ENCODE measurements around the gene FARS2.

Gene FARS2

DNA sequence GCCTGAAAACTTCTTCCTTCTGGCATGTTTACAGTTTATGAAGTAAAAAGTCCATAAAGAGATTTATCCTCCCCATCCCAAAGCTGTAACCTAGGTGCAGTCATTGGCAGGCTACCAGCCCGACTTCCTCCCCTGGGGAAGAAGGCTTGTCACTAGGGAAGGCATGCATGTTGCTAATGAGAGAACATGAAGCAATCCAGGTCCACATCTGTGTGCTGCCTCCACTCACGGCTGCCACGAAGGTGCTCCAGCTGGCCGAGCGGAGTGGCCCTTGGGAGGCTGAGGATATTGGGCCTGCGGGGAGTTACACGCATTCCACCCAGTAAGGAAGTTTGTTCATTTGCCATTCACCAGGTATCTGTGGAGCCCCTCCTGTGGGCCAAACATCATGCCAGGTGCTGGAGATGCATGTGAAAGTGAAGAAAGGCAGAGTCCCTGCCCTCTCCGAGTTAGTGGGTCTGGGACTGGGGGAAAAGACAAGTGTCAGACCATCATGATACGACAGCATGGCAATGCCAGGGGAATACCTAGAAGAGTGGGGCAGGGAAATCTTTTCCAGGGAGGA is 488.4 kb downstream of the FARS2 start:
- H3K4me3 ChIP-seq (ENCODE audit: low read depth, low read length), result no peak overlapping the region
- DNase-seq (ENCODE audit: low read depth), result no peak

DNA sequence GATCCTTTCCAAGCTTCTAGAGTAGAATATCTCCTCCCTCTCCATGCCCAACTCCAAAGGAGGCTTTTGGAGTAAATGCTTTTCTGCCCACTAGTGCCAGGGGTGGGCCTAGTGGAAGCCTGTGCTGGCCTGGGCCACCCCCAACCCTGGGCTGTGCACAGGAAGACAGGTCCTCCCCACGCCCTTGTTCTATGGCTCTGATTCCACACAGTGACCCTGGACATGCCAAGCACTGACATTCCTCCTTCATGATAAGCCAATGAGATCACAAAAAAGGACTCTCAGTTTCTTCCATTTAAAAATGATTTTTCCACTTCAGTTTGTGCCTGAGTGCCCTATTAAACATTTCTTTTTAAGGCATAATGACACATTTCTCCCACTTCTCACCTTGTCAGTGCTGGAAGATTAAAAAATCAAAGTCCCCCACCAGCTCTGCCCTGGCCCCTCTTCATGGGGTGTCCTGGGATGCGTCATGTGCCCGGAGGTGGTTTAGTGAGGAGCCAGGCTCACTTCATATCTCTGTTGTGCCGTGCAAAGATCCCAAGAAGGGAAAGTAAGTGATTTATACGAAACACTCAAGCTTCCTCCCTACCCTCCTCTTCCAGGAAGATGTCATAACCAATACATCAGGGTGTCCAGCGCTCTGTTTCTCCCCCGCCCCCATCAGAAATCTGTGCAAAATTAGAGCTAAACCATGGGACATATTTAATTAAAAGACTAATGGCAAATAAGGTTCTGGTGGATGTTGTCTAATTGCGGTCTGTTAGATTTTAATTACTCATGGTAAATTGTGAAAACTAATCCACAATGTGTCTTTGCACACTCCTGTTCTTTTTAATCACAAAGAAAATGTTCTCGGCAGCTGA is 490.4 kb downstream of the FARS2 start:
- DNase-seq (ENCODE audit: low read depth), result no peak
- no peak overlapping the region for H3K4me3 ChIP-seq (ENCODE audit: low read depth, low read length)

DNA sequence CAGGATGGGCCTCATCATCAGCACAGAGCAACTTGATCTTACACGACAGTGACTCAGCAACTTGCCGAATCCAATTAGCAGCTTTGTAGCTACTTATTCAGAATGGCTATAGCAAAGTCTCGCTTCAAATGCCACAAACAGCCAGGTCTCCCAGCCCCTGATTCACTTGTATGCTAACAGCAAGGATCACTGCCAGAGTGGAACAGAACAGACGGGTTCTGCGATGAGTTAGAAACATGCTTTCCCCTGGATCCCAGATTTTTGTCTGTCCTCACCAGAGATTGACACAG is 491.0 kb downstream of the FARS2 start:
- no peak overlapping the region for H3K4me3 ChIP-seq (ENCODE audit: low read depth, low read length)

GRCh38 chr6:5753209-5753608 is 491.9 kb downstream of the FARS2 start:
- no peak for DNase-seq (ENCODE audit: low read depth)
- no peak overlapping the region for H3K4me3 ChIP-seq (ENCODE audit: low read depth, low read length)

More for the DNA sequence above, 491.0 kb downstream of the FARS2 start:
- peak; percentile 61 for DNase-seq (ENCODE audit: low read depth)

DNA sequence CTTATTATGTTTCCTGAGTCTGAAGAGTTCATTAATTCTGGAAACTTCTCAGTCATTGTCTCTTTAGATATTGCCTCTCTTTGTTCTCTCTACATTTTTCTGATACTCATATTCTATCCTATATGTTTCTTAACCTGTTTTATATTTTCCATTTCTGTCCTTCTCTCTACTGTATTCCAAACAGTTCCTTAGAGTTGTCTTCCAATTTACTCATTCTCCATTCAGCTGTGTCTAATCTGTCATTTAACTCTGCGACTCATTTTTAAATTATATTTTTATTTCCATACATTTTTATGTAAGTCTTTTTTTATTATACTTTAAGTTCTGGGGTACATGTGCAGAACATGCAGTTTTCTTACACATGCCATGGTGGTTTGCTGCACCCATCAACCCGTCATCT is 493.6 kb downstream of the FARS2 start:
- H3K4me3 ChIP-seq (ENCODE audit: low read depth, low read length), result no peak overlapping the region
- DNase-seq (ENCODE audit: low read depth), result no peak

- no peak for DNase-seq (ENCODE audit: low read depth)
- H3K4me3 ChIP-seq (ENCODE audit: low read depth, low read length), result no peak overlapping the region
These were observed 498.3 kb downstream of the FARS2 start for GRCh38 chr6:5759571-5759970.

DNA sequence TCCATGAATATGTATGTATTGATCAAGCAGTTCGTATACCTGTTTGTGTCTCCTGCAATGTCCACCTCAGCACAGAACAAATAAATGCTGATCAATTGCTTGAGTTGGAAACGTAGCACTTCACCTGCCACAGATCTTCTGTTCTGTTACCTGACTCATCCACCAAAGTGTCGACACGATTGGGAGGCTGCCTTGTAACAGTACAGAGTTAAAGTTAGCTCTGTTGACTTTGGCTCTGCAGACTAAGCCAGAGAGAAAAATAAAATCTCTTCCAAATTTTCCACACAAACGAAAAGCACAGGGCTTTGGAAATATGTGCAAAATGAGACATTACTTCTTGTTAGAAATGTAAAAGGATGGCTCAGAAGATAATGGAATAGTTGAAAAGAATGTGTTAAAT is 500.1 kb downstream of the FARS2 start:
- no peak for DNase-seq (ENCODE audit: low read depth)
- H3K4me3 ChIP-seq (ENCODE audit: low read depth, low read length), result no peak overlapping the region

- H3K4me3 ChIP-seq (ENCODE audit: low read depth, low read length), result no peak overlapping the region
- no peak for DNase-seq (ENCODE audit: low read depth)
These were observed 501.3 kb downstream of the FARS2 start for GRCh38 chr6:5762561-5762968.

GRCh38 chr6:5763407-5763806 is 502.1 kb downstream of the FARS2 start:
- H3K4me3 ChIP-seq (ENCODE audit: low read depth, low read length), result no peak overlapping the region
- no peak for DNase-seq (ENCODE audit: low read depth)

DNA sequence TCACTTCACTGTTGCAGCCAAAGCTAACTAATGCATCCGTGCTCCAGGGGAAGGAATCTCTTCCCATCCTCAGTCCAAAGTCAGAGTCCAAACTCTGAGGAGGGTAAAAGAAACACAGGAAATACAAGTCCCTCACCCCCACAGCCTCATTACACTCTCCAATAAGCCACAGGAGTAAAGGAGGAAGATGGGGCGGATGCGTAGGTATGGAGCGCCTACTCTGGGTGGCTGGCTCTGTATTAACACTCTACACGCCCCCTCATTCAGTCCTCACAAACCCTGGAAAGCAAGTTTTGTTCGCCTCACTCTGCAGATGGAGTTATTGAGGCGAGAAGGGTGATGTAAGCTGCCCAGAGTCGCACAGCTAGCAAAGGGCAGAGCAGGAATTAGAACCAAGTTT is 502.6 kb downstream of the FARS2 start:
- H3K4me3 ChIP-seq (ENCODE audit: low read depth, low read length), result no peak overlapping the region
- DNase-seq (ENCODE audit: low read depth), result peak; percentile 65

DNA sequence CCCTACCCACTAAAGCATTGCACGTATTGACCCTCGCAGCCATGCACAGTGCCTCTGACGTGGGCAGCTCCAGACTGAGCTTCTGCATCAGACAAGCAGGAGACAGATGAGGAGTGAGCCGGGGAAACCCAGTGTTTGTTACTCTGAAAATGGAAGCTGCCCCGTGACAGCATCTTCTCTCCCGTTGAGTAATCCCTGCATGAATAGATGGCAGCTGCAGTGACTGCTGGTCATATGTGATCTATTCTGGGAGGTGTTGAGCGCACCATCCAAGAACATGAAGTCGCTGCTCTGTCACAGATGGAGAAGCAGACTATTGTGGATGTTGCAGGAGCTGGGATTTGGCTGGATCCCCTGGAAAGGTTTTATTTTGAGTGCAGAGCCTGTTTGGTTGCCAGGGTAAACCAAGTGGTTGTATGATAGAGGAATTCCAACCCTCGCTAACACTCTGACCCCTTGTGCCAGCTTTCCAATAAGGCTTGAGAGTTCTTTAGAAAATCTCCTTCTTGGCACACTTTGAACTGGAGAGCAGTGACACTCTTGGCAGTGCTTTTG is 503.2 kb downstream of the FARS2 start:
- peak; percentile 56 for DNase-seq (ENCODE audit: low read depth)
- no peak overlapping the region for H3K4me3 ChIP-seq (ENCODE audit: low read depth, low read length)

DNA sequence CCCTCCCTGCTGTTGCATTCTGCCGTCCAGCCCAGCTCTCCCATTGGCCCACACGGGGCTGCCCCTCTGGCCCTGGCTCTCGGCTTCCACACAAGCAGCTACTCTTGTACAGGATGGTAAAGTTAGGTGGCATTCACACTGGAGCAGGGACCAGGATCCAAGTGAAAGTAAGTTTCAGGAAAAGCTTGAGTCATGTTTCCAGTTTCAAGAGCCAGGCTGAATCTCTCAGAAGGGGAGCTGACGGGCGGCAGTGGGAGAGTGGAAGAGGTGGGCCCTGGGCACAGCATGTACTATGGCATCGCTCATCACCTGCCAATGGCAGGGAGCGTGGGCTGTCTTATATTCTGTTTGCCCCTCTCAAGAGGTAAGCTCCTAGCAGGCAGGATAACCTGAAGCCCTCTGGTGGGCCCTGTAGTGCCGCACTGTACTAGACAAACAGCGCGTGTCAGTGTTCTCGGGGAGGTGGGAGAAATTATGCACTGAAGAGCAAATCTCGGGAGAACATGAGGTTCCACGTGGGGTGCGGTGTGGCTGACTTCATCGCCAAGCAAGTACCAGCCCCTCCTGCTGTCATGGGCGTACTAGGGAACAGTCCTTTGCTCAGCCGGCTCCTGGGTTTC is 503.9 kb downstream of the FARS2 start:
- H3K4me3 ChIP-seq (ENCODE audit: low read depth, low read length), result no peak overlapping the region
- no peak for DNase-seq (ENCODE audit: low read depth)

DNA sequence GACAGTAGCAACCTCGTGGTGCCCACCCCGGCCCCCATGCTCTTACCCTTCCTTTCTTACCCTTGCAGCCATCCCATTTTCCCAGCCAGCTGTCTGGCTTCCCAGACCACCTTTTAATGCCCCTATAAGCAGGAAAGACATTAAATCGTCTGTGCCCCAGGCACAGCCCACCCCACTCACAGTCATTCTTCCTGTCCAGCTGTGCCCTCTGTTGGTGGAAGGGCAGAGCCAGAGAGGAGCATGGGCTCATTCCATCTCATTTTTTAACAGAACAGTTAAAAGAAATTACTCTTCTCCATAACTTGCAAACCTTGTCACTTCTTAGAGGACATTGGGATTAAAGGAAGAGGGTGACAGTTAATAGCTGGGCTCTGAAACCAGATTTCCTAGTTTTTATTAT is 504.9 kb downstream of the FARS2 start:
- no peak overlapping the region for H3K4me3 ChIP-seq (ENCODE audit: low read depth, low read length)

GRCh38 chr6:5767471-5767870 is 506.2 kb downstream of the FARS2 start:
- no peak for DNase-seq (ENCODE audit: low read depth)
- H3K4me3 ChIP-seq (ENCODE audit: low read depth, low read length), result no peak overlapping the region

More for the DNA sequence above, 504.9 kb downstream of the FARS2 start:
- no peak for DNase-seq (ENCODE audit: low read depth)

DNA sequence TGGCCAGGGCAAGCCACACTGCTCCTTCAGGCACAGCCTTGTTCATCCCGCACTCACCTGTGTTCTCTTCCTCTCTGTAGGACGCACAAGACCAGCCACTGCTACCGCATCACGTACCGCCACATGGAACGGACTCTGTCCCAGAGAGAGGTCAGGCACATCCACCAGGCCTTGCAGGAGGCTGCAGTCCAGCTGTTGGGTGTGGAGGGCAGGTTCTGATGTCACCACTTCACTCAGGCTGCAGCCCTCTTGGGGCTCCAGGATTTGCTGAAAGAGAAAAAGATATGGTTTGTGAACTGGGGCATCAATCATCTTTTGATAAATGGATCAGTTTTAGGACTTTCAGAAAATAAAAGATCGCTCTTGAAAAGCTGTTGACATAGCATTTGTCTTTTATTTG is 509.9 kb downstream of the FARS2 start:
- no peak overlapping the region for H3K4me3 ChIP-seq (ENCODE audit: low read depth, low read length)
- no peak for DNase-seq (ENCODE audit: low read depth)

DNA sequence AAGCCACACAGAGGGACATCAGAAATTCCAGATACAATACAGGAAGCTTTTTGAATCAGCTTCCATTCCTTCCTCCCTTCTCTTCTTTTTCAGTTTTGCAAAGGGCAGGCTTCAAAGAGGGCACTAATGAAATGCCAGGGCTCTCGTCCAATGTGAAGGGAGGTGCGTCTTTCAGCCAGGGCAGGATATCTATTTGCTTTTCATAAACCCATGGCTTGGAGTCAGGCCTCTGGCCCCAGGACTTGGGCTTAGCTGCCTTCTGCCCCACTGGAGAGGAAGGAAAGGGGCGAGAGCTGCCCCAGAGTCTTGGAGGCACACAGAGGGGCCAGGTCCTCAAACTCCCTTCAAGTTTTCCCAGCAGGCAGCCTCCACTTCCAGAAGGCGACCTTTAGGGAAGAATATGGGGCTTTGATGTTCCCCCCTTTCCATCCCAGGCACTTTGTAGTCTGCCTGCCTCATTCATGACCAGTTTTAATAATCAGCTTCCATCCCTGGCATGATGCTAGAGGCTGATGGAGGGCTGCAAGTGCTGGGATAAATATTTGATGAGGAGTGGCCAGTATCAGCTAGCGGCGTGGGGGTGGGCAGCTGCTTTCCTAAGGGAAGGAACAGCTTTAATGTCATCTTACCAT is 510.6 kb downstream of the FARS2 start:
- H3K4me3 ChIP-seq (ENCODE audit: low read depth, low read length), result no peak overlapping the region
- DNase-seq (ENCODE audit: low read depth), result no peak

DNA sequence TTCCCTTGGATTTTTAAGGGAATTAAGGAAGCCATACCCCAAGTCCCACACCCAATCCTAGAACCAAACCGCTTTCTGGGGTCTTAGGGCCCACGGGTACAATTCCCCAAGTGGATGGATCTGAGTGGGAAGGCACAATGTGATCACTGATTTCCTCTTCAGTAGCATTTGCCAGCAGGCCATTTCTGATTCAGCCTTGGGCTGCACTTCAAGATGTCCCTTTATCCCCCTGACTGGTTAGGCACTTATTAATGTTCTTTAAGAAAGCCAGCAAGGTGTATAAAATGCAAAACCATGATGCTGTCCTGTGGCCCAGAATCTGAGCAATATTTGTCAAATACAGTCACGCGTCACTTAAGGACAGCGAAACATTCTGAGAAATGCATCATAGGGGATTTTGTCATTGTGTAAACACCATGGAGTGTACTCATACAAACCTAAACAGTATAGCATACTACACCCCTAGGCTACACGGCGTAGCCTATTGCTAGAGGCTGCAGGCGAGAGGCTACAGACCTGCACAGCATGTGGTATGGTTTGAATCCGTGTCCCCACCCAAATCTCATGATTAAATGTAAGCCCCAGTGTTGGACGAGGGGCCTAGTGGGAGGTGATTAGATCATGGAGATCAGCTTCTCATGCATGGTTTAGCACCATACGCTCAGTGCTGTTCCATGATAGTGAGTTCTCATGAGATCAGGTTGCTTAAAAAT is 511.3 kb downstream of the FARS2 start:
- no peak overlapping the region for H3K4me3 ChIP-seq (ENCODE audit: low read depth, low read length)
- no peak for DNase-seq (ENCODE audit: low read depth)

DNA sequence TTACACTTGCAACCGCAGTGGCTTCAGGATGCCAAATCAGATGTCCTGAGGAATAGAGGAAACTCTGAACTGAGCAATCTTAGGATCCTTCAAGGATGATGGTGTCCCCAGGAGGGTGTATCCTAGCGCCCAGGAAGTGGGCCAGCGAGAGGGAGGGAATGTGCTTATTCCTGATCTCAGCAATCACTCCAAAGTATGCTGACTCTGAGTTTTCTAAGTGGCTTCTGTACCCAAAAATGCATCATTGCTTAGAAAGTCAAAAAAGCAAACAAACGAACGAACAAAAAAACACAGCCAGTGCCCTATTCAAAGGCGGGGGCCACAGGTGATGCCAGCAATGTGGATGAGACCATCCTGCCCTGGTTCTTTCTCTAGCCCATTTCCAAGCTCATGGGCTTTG is 514.8 kb downstream of the FARS2 start:
- H3K4me3 ChIP-seq (ENCODE audit: low read depth, low read length), result no peak overlapping the region

DNA sequence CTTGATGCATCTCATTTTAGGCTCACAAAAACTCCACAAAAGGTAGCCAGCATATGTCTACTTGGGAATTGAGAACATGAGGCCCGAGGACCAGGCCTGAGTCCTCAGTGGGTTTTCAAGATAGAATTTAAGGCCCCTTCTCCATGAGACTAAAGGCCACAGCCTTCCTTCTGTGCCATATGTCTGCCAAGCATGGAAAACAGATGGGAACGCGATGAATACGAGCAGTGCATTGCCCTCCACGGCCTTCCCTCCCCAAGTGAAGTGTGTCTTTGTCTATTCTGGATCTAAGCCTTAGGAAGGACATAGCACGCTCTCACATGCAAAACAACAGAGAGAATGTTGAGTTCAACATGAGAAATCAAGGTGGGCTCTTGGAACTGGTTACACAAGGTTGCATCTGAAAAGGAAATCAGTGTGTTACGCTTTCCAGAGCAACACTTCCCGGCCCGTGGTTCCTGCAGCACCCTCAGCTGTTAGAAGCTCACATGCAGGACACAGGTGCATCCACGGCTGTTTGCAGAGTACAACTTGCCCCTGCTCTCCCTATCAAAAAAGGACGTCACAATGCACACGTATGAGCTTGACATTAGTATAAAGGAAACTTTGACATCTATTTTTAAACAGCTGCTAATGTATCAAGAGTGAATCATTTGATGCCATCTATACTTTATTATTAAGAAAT is 515.5 kb downstream of the FARS2 start:
- H3K4me3 ChIP-seq (ENCODE audit: low read depth, low read length), result no peak overlapping the region
- no peak for DNase-seq (ENCODE audit: low read depth)

More for the DNA sequence above, 514.8 kb downstream of the FARS2 start:
- no peak for DNase-seq (ENCODE audit: low read depth)

Measured in skeletal muscle cell (primary cell).